HG03354 (cell line): ENCODE measurements around the gene ERMP1.
"Not testable (repeated sequence)": the region's sequence is repeated elsewhere in the genome, so short reads cannot be mapped to it uniquely, and the experiment has no call there.

Experiments
- ATAC-seq: cut with Tn5 transposase; IDR thresholded peaks from one replicate; pipeline ENCODE4 v1.9.1; 2021; ENCODE audit warnings: mild to moderate bottlenecking; ENCODE audit not compliant: unreplicated experiment, poor library complexity, severe bottlenecking

Gene ERMP1

DNA sequence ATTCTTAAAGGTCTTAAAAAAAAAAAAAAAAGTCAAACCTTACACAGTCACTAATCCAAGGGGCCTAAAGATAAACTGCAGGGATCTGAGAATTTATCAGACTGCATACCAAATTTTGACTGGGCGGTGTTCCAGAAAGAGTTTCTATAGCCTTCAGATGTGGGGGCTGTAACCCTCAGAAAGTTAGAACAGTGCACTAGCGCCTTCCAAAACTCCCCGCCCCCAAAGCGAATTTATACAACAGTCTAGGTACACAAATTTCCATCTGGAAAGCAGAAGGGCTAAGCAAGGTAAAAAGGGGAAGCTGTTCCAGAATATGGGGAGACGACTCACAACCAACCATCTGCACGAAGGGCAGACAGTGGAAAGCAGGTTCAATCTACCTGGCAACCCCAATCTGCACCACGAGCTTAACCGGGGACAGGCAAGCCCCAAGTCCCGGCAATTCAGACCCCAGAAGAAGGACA, 813 bp downstream of the ERMP1 start:
- ATAC-seq, result peak; percentile 31

DNA sequence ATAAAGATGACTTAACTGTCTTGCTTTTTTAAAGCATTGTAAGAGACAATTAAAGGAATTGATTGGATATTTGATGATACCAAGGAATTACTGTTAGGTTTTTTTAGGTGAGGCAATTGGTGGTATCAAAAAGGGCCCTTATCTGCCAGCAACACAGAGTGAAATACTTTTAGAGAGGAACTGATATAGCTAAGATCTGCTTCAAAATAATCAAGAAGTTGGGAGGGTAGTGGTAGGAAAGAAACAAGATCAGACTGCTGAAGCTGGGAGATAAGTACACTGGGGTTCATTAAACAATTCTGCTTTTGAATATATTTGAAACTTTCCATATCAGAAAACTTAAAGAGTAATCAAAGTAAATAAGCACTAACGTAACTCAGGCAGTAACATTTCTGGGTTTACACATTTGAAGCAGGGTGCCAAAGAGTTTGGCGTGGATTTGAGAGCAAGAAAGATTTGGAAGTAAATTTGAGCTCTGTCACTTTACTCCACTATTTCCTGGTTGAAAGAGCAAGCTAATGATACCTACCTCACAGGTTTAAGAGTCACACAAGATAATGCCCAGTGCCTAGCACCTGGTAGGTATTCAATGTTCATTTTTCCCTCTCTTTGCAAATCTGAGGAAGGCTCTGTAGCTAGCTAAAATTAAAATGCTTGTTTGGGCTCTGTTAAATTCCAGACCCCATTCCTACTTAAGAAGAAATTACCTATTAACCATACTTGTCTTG, 6.9 kb downstream of the ERMP1 start:
- no peak for ATAC-seq

DNA sequence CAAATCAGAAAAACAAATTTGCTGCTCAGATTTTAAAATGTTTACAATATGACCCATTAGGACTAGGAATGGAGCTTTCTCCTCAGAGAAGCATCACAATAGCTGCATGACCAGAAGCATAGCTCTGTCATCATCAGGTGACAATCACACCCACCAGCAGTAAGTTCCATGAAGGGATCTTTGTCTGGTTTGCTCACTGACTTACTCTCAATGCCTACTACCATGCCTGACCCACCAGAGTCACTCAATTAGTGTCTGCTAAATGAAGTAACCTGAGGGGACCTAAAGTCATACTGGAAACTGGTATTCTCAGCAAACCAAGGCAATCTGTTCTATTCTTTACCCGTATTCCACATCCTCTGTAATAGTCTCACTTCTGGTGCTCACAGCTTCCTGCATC, 7.7 kb downstream of the ERMP1 start:
- no peak for ATAC-seq

DNA sequence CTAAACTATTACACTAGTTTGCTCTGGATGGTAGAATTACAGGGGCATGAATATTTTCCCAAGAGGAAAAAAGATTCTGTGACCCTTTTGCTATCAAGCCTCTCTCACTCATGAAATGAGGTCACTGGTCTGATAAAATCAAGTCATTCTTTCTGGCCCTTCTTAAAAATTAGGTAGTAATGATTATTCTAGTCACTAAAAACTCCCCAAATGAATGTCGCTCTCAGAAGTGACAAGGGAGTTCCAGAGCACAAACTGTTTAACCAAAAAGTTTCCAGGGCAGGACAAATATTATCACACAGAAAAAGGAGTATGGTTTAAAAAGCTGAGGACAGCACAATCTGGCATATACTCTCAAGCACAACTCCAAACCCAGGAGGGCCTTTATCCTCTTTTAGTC, 12.5 kb downstream of the ERMP1 start:
- ATAC-seq, result no peak

DNA sequence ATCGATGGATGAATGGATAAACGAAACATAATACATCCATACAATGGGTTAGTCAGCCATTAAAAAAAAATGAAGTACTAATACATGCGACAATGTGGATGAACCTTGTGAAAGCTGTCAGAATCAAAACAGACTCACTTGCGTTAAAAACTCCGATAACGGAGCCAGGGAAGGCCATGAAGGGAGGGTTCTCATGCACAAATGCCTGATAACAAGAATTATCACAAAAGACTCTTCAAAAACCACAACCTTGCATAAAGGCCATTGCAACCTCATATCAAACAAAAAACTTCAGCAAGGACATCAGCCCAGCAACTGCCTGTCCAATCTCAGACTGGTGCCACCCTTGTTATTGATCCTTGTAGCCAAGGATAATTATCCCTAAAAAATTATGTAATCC, 13.7 kb downstream of the ERMP1 start:
- no peak for ATAC-seq

DNA sequence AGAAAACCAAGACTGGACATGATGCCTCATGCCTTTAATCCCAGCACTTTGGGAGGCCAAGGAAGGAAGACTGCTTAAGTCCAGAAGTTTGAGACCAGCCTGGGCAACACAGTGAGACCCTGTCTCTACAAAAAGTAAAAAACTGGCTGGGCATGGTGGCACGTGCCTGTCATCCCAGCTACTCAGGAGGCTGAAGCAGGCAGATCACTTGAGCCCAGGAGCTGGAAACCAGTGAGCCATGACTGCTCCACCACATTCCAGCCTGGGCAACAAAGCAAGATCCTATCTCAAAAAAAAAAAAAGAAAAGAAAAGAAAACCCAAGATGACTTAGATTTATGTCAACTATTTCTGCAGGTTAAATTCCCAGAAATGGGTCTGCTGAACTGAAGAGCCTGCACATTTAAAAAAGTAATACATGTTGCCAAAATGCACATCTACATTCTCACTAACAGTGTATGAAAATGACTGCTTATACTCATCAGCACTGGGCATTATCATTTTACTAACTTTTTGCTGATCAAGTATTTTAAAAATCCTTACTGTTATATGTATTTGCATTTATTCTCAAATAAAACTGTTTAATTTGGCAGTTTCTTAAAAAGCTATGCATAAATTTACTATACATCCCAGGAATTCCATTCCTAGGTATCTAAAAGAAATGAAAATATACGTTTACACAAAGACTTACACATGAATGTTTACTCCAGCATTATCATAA, 14.3 kb downstream of the ERMP1 start:
- ATAC-seq, result no peak

DNA sequence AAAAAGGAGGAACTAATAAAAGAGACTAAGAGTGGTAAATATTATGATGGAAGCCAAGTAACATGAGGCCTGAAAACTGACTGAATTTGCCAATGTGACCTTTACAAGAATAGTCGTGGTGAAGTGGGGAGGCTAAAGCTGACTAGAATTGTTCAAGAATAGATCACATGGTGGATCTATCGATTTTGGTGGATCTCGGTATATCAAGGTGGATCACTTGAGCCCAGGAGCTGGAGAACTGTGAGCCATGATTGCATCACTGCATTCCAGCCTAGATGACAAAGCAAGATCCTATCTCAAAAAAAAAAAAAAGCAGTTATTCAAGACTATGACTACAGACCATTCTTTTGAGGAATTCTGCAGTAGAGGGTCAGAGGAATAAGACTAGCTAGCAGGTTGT, 15.1 kb downstream of the ERMP1 start:
- ATAC-seq, result no peak

DNA sequence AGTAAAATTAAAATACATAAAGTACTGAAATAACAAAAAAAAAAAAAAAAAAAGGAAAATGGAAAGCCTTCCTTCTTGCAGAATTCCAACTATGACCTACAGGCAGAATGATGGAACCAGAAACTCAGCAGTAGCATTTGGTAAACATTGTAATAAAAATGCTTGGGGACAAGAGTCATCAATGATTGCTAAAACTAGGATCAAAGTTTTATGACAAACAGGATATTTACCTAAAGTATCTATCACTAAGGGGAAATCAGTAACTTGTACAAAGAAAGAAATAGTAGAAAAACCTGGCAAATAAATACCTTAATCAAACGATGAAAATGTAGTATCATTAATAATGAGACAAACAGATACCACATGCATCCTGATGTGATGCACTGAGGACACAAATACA, 17.5 kb downstream of the ERMP1 start:
- ATAC-seq, result no peak

DNA sequence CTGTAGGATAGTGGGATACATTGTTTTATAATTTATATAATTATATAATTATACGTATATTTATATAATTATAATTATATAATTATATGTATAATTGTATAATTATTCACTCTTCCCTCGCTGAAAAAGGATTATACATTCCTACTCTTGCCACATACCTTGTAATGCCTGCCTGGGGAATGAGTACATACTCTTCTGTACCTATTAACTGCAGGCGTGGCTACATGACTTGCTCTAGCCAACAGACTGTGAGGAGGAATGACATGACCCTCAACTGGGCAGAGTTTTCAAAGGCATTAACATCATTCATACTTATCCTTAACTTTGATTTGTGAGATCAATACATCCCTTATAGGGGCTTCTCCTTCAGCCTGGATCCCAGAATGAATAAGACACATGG, 19.1 kb downstream of the ERMP1 start:
- ATAC-seq, result no peak

DNA sequence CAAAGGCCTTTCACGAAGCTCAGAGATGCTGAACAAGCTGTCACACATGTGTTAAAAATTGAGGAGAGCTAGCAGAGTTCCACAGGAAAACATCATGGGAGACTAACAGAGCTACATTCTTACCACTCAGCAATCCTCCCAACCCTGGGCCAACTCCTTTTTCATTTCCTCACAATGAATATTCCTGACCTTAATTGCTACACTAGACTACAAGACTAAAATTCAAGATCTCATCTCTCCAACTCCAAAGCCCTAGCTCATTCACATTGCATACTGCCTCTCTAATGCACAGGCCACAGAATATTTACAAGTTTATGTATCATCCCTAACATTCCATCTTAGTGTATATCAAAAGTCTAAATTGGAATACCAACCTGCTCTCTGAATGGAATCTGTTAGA, 21.2 kb downstream of the ERMP1 start:
- ATAC-seq, result no peak

DNA sequence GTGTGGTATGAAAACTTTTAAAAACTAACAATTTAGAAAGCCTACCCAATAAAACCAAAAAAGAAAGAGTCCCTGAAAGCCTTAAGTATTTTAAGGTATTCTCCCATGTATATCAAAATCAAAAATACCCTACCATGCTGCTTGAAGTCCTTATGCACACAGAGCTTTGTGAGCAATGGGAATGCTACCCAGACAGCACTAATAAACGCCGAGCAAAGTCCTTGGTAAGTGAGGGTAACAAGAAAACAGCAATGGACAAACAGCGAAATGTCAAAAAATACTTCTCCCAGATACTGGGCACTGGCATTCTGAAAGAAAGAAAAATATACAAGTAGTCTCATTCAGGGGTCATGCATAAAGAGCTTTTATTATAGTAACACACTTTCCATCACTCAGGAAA, 27.4 kb downstream of the ERMP1 start:
- ATAC-seq, result no peak

DNA sequence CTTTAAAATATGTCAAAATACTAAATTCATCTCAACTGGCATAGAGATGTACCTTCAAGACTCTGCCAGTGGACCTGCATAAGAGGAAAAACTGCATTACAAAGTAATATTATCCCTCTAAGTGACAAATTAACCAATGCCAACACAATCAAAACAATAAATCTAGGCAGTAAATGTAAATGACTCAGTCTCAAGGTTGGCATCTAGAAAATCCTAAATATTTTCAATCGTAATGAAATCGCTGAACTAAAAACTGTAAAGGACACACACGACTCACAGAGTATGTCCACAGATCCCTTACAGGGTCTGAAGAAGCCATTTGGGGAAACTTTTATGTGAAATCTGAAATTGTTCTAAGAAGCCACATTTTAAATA, 31.2 kb downstream of the ERMP1 start:
- no peak for ATAC-seq

DNA sequence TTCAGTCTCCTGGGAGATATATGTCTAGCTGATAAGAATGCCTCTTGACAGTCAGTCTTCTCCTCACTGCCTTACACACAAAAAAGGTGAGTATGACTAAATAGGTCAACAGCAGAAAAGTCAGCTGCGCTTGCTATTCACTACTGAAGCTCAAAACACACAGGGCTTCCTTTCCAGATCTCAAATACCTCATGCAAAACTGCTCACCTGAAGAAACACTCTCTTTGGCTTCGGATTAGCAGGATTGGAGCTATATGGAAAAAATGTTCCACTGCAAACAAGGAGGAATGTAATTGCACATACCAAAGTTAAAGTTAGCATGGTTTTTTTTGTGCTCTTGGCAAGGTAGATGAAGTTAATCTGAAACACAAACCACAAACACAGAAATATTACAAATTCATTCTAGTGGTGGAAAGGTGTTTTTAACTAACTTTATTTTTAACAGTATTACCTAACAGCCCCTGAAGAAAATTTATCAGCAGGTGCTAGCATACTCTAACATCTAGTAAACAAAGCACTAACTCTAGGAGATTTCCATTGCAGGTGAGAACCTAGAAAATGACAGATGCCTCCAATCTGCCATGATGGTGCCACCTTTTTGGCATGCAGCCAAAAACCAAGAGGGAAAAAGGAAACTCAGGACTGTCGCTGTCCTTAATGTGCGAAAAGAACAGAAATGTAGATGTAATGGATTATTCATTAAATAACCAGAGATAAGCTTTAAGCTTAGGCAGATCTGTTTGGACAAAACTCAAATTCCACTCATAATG, 31.8 kb downstream of the ERMP1 start:
- ATAC-seq, result no peak

DNA sequence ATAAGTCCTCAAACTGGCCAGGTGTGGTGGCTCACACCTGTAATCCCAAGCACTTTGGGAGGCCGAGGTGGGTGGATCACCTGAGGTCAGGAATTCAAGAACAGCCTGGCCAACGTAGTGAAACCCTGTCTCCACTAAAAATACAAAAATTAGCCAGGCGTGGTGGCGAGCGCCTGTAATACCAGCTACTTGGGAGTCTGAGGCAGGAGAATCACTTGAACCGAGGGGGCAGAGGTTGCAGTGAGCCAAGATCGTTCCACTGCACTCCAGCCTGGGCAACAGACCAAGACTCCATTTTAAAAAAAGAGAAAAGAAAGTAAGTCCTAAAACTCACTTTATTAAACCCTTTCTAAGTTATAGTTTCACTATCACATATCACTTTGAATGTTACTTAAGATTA, 32.5 kb downstream of the ERMP1 start:
- not testable (repeated sequence) for ATAC-seq

DNA sequence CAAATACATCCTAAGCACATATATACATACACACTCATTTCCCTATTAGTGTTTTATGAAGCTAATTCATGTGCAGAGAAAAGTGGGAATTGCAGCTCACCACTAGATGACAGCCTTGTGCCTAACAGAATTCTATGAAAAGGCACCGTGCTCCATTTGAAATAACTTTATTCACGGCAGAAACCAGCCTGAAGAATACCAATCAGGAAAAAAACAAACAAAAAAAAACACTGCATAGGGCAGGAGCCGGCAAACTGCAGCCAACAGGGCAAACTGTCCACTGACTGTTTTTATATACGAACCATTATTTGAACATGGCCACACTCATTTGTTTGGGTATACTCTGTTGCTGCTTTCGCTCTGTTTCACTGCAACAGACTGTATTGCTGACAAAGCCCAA, 33.6 kb downstream of the ERMP1 start:
- ATAC-seq, result no peak

DNA sequence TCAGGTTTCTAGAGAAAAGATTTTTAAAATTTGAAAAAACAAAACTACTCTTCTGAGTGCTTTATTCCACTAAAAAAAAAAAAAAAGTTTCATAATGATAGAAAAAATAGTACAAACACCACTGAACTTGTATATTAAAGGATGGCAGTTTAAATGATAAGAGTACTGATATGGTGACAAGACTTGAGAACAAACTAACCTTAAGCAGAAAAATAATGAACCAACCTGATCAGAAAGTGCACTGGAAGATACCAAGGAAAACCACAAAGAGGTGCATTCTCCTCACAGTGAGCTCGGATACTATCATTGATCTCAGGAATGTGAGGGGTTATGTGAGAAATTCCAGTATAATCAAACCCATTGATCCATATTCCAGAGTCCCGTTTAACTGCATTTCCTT, 34.3 kb downstream of the ERMP1 start:
- no peak for ATAC-seq

DNA sequence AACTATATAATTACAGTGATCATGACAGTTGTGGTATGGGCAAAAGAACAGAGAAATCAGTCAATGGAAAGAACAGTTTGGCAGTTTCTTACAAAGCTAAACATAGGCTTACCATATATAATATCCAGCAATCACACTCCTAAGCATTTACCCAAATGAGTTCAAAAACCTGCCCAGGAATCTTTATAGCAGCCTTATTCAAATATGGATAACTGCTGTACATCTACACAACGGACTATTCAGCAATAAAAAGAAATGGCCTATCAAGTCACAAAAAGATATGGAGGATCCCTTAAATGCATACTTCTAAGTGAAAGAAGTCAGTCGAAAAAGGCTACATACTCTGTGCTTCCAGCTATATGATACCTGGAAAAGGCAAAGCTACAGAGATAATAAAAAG, 36.6 kb downstream of the ERMP1 start:
- no peak for ATAC-seq

DNA sequence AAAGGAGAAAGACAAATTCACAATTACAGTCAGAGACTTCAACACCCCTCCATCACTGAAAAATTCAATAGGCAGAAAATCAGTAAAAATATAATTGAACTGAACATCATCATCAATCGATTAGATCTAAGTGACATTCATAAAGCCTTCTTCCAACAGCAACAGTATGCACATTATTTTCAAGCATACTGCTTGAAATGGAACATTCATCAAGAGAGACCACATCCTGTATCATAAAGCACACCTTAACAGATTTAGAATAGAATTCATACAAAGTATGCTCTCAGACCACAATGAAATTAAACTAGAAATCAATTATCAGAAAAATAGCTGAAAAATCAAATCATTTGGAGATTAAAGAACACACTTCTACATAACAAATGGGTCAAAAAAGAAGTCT, 39.1 kb downstream of the ERMP1 start:
- no peak for ATAC-seq

DNA sequence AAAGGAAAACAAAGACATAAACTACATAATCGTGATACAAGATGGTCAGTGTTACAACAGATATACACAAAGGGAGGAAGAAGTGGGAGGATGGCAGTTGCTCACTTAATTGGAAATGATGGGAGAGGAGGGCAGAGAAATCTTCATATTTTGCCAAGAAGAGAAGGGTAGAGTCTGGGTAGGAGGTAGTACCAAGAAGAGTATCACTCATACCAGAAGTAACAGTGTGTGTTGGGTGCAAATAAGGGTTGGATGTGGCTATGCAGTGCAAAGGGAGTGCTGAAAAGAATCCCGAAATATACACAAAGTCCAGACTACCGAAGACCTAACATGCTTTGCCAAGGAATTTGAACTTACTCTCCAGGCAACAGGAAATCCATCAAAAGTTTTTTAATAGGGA, 41.0 kb downstream of the ERMP1 start:
- ATAC-seq, result no peak

DNA sequence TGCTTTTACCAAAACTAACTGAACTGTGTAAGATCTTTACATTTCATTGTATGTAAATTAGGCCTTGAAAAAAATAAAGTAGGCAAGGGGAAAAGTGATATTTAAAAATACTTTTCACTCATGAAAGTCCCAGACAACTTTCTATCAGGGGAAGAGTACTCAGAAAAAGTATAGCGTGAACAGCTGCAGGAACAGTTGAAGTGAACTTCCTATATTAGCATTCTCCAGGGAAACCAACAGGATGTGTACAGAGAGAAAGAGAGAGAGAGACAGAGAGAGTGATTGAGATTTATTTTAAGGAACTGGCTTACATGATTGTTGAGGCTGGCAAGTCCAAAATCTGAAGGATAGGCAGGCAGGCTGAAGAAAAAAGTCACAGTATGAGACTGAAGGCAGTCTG, 42.0 kb downstream of the ERMP1 start:
- ATAC-seq, result no peak

DNA sequence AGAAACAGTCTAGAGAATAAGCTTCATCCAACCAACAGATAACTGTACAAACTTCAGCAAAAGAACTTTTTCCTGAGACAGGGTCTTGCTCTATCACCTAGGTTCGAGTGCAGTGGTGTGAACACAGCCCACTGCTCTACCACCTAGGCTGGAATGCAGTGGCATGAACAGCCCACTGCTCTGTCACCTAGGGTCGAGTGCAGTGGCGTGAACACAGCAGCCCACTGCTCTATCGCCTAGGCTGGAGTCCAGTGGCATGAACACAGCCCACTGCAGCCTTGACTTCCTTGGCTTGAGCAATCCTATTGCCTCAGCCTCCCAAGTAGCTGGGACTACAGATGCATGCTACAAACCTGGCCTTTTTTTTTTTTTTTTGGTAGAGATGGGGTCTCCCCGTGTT, 43.4 kb downstream of the ERMP1 start:
- no peak for ATAC-seq
